PC-9 (cell line): ENCODE results near the gene SHROOM3.

Source experiments
- CTCF ChIP-seq: fragments of 200-600 bp; sonication (generic); conservative IDR thresholded peaks from 2 replicates; pipeline ENCODE4 v1.6.1; 2017; ENCODE audit warnings: mixed run types, antibody characterized with exemption, mild to moderate bottlenecking, moderate library complexity
- EZH2 ChIP-seq: fragments of 200-600 bp; sonication (generic); IDR thresholded peaks from 2 replicates; pipeline ENCODE4 v1.8.0; 2017; ENCODE audit warnings: antibody characterized with exemption, low read depth

GRCh38 chr4:76630741-76631140, 195.7 kb downstream of the SHROOM3 start:
- TF ChIP-seq CTCF, result no peak
- no peak for TF ChIP-seq EZH2
